Thyroid gland (tissue), 4 donors: Measurements from ENCODE around the gene JPH4. TPM values are rescaled to one million over a fixed set of nuclear protein-coding genes. Genes with fewer than 3 reads are reported as not detected.

Source experiments
- DNase-seq, 2 donors: peaks; one replicate each; pipeline ENCODE4 v3.0.0-alpha.2; 2019
- H3K27ac ChIP-seq, 3 donors: fragments of 200-600 bp; sonication (generic); 1 replicate in 2 of 3; 2 replicates in 1 of 3; pipeline ENCODE4 v1.5.1; 2016 to 2019; ENCODE audit warnings: mild to moderate bottlenecking in 1 of 3, moderate library complexity in 1 of 3
- H3K27me3 ChIP-seq: fragments of 200-600 bp; sonication (generic); one replicate; pipeline ENCODE4 v1.5.1; 2019
- H3K36me3 ChIP-seq, 2 donors: fragments of 200-600 bp; sonication (generic); one replicate each; pipeline ENCODE4 v1.5.1; 2016 to 2019
- H3K4me1 ChIP-seq, 2 donors: fragments of 200-600 bp; sonication (generic); one replicate each; pipeline ENCODE4 v1.5.1; 2017 to 2019
- H3K4me3 ChIP-seq, 3 donors: fragments of 200-600 bp; sonication (generic); replicated peaks in 1 of 3; 1 replicate in 2 of 3; 2 replicates in 1 of 3; pipeline ENCODE4 v1.5.1; 2016; ENCODE audit warnings: mild to moderate bottlenecking in 1 of 3
- H3K9me3 ChIP-seq: fragments of 200-600 bp; sonication (generic); one replicate; pipeline ENCODE4 v1.5.1; 2017
- POLR2A ChIP-seq, 2 donors: fragments of 450-650 bp; IDR thresholded peaks; one replicate each; pipeline ENCODE4 v1.6.1; 2017; ENCODE audit warnings: antibody characterized with exemption in 2 of 2, mild to moderate bottlenecking in 2 of 2, moderate library complexity in 1 of 2
- WGBS, 2 donors: methylation state at CpG; one replicate each; pipeline ENCODE4 v1.1.5; 2017; 5-methylcytosine and 5-hydroxymethylcytosine counted together
- intact Hi-C: fragments of 100-400 bp; cut with DNase I; formaldehyde crosslinking; loops from one replicate; pipeline ENCODE4 v1.15.1; 2023
- total RNA-seq, 4 donors: library from RNA; depleted of rRNA; stranded (reverse); fragments of >200 nt; gene quantifications; one replicate each; pipeline ENCODE4 v1.2.3, GENCODE V29; 2016
- TF ChIP-seq, protein P1 (sequence below), 6 experiments: fragments of 200-600 bp in 3 of 6; fragments of 450-650 bp in 3 of 6; sonication (generic) in 3 of 6; IDR thresholded peaks; one replicate each; pipeline ENCODE4 v1.5.1; 2016 to 2019; ENCODE audit warnings: antibody characterized with exemption in 6 of 6, mild to moderate bottlenecking in 2 of 6, inconsistent platforms in 1 of 6, moderate library complexity in 1 of 6

The JPH4 gene
- total RNA-seq, 4 donors from 2014 or later, result 0.11 to 0.54 (median 0.27) TPM; not detected in 1

DNA sequence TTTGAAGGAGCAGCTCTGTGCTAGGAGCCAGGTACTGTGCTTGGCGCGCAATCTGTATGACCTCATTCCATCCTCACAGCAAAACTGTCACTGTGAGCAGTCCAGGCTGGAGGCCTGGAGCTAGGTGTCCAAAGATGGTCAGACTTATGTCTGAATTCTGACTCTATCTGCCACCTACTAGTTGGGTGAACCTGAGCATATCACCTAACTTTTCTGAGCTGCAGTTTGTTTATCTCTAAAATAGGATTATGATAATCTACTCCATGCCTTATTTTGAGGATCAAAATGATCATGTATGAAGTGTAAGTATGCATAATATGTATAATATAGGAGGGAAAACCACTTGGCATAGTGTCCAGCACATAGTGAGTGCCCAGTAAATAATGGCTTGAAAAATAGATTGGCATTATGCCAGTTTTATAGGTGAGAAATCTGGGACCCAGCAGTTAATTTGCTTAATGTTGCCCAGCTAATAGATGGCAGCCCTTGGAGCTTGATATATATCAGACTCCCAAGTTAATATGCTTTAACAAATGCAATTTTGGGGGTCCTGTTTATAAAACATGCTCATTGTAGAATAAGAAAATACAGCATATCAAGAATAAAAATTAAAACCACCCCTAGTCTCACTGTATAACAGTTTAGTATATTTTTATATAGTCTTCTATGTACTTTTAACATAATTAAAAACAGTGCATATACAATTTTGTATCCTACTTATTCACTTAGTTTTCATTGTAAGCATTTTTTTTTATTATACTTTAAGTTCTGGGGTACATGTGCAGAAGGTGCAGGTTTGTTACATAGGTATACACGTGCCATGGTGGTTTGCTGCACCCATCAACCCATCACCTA, 4.5 kb upstream of the JPH4 start:
- no peaks in the 10 kb centered on the region for H3K36me3 ChIP-seq
- no peak overlapping the region for H3K27ac ChIP-seq
- no peaks in the 10 kb centered on the region for H3K27me3 ChIP-seq
- intact Hi-C loops, result no loop called here
- no peak for TF ChIP-seq POLR2A (IDR thresholded peaks at IDR 0.05)
- TF ChIP-seq, protein P1, sequence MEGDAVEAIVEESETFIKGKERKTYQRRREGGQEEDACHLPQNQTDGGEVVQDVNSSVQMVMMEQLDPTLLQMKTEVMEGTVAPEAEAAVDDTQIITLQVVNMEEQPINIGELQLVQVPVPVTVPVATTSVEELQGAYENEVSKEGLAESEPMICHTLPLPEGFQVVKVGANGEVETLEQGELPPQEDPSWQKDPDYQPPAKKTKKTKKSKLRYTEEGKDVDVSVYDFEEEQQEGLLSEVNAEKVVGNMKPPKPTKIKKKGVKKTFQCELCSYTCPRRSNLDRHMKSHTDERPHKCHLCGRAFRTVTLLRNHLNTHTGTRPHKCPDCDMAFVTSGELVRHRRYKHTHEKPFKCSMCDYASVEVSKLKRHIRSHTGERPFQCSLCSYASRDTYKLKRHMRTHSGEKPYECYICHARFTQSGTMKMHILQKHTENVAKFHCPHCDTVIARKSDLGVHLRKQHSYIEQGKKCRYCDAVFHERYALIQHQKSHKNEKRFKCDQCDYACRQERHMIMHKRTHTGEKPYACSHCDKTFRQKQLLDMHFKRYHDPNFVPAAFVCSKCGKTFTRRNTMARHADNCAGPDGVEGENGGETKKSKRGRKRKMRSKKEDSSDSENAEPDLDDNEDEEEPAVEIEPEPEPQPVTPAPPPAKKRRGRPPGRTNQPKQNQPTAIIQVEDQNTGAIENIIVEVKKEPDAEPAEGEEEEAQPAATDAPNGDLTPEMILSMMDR (IDR thresholded peaks at IDR 0.05), result no peak
- WGBS, 2 donors, result 83 to 84% methylated on average over 3 of the region's 3 CpGs
- H3K4me1 ChIP-seq, result no peaks in the 10 kb centered on the region
- H3K9me3 ChIP-seq, result no peaks in the 10 kb centered on the region
- no peak for DNase-seq
- no peak overlapping the region for H3K4me3 ChIP-seq

DNA sequence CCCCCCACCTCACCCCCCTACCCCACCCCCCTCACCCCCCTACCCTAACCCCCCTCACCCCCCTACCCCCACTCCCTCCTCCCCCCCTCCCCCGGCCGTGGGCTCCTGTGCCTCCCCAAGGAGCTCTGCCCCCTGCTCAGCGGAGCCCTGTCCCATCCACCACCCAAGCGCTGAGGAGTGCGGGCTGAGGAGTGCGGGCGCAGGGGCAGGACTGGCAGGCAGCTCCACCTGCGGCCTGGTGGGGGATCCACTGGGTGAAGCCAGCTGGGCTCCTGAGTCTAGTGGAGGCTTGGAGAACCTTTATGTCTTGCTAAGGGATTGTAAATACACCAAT, 2.3 kb upstream of the JPH4 start:
- H3K4me3 ChIP-seq, result no peak overlapping the region
- DNase-seq, result no peak
- H3K4me1 ChIP-seq, result peaks cover 6 to 18% of the 10 kb centered on the region in 2 donors
- no peak overlapping the region for H3K27ac ChIP-seq
- H3K36me3 ChIP-seq, result no peaks in the 10 kb centered on the region
- intact Hi-C loops, result no loop called here
- H3K27me3 ChIP-seq, result peaks cover 17% of the 10 kb centered on the region
- H3K9me3 ChIP-seq, result no peaks in the 10 kb centered on the region
- 67% methylated on average over 1 of the region's 8 CpGs; no CpG with 5 or more reads in 1 of the 2 donors for WGBS, 2 donors
- TF ChIP-seq, protein P1 (IDR thresholded peaks at IDR 0.05), result no peak
- no peak for TF ChIP-seq POLR2A (IDR thresholded peaks at IDR 0.05)

- TF ChIP-seq, protein P1 (IDR thresholded peaks at IDR 0.05), result no peak
- TF ChIP-seq POLR2A (IDR thresholded peaks at IDR 0.05), result no peak
Observed at GRCh38 chr14:23580152-23580926, 1.7 kb upstream of the JPH4 start.

GRCh38 chr14:23579739-23580138, 1.1 kb upstream of the JPH4 start:
- H3K9me3 ChIP-seq, result no peaks in the 10 kb centered on the region
- no peaks in the 10 kb centered on the region for H3K36me3 ChIP-seq
- H3K4me1 ChIP-seq, result peaks cover 6 to 20% of the 10 kb centered on the region in 2 donors
- H3K27me3 ChIP-seq, result peaks cover 26% of the 10 kb centered on the region
- TF ChIP-seq POLR2A (IDR thresholded peaks at IDR 0.05), result no peak
- TF ChIP-seq, protein P1 (IDR thresholded peaks at IDR 0.05), result no peak
- no peak for DNase-seq
- no peak overlapping the region for H3K4me3 ChIP-seq
- intact Hi-C loops, result no loop called here
- H3K27ac ChIP-seq, result no peak overlapping the region

More at GRCh38 chr14:23580152-23580926, 1.7 kb upstream of the JPH4 start:
- Histone ChIP-seq H3K4me3 (no peak overlapping the region), H3K9me3 (no peaks in the 10 kb centered on the region), H3K27ac (no peak overlapping the region), H3K4me1 (peaks cover 6 to 20% of the 10 kb centered on the region in 2 donors), H3K27me3 (peaks cover 22% of the 10 kb centered on the region), H3K36me3 (no peaks in the 10 kb centered on the region)
- no peak for DNase-seq
- 89 to 95% methylated on average over 17 to 19 of the region's 24 CpGs for WGBS, 2 donors
- intact Hi-C loops, result no loop called here

DNA sequence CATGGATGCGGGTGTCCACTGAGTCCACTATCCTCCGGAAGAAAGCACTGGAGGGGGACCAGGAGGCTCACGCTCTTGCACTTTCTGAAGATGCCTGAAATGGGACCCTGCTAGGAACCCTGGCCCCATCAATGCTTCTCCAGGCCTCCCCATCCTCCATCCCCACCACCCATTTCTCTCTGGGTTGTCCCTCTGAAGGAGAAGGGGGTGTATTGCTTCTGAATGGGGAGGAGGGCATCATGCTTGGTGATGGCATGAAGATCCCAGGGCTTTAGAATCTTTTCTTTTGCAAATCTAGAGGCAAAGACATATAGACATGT, 681 bp upstream of the JPH4 start:
- Histone ChIP-seq H3K27me3 (peaks cover 31% of the 10 kb centered on the region), H3K27ac (no peak overlapping the region), H3K9me3 (no peaks in the 10 kb centered on the region), H3K4me1 (peaks cover 6 to 20% of the 10 kb centered on the region in 2 donors), H3K4me3 (no peak overlapping the region), H3K36me3 (no peaks in the 10 kb centered on the region)
- WGBS, 2 donors, result 42 to 46% methylated on average over 3 of the region's 3 CpGs
- intact Hi-C loops, result no loop called here
- TF ChIP-seq POLR2A (IDR thresholded peaks at IDR 0.05), result no peak
- DNase-seq, result no peak
